IMR-90 (cell line): ENCODE results near the gene MYBPH. TPM values are rescaled to one million over a fixed set of nuclear protein-coding genes. Genes with fewer than 3 reads are reported as not detected.

Experiments
- ATAC-seq: fragments of 200-7000 bp; cut with Tn5 transposase; 2 replicates; pipeline ENCODE4 v1.9.1; 2020; ENCODE audit warnings: low read depth, mild to moderate bottlenecking, moderate library complexity
- BruUV-seq: library from RNA; stranded (reverse); fragments of 400-500 nt; replicated peaks from 2 replicates; lab custom pipeline; 2021; lab: Mats Ljungman, UMichigan
- CTCF ChIA-PET: fragments of 300-600 bp; formaldehyde crosslinking; extraction: SDS; loops from one replicate; lab custom pipeline; 2021; ENCODE audit warnings: antibody characterized with exemption; lab: Yijun Ruan, JAX
- POLR2A ChIA-PET: fragments of 300-600 bp; sonication (Branson Sonifier 250); formaldehyde crosslinking; loops from one replicate; lab custom pipeline; 2022; ENCODE audit warnings: antibody characterized with exemption; ENCODE audit not compliant: unreplicated experiment; lab: Charles Lee
- DNase-seq: peaks from one replicate; pipeline ENCODE4 v3.0.0; 2013
- H2AFZ ChIP-seq: replicated peaks from 2 replicates; pipeline ENCODE3; 2013; ENCODE audit warnings: low read length, mild to moderate bottlenecking; ENCODE audit not compliant: poor library complexity
- H2AK5ac ChIP-seq: 2 replicates; pipeline ENCODE4 v1.6.1; 2013; ENCODE audit warnings: low read depth, low read length, inconsistent platforms
- H2AK9ac ChIP-seq: replicated peaks from 2 replicates; pipeline ENCODE3; 2013; ENCODE audit warnings: mild to moderate bottlenecking, low read depth, low read length, moderate library complexity; ENCODE audit not compliant: poor library complexity
- H2BK120ac ChIP-seq: 2 replicates; pipeline ENCODE4 v1.6.1; 2013; ENCODE audit warnings: low read depth, low read length, inconsistent platforms
- H2BK15ac ChIP-seq: 3 replicates; pipeline ENCODE4 v1.6.1; 2013; ENCODE audit warnings: low read depth, low read length, inconsistent platforms
- H2BK20ac ChIP-seq: 2 replicates; pipeline ENCODE4 v1.6.1; 2013; ENCODE audit warnings: low read depth, mild to moderate bottlenecking, inconsistent platforms, low read length, moderate library complexity
- H2BK5ac ChIP-seq: 2 replicates; pipeline ENCODE4 v1.6.1; 2013; ENCODE audit warnings: mild to moderate bottlenecking, low read depth, low read length, inconsistent platforms; ENCODE audit not compliant: poor library complexity, severe bottlenecking
- H3K14ac ChIP-seq: replicated peaks from 2 replicates; pipeline ENCODE4 v1.6.1; 2013; ENCODE audit warnings: low read depth, low read length, inconsistent platforms
- H3K18ac ChIP-seq: 2 replicates; pipeline ENCODE4 v1.6.1; 2013; ENCODE audit warnings: low read depth, low read length, control low read depth
- H3K23ac ChIP-seq: 2 replicates; pipeline ENCODE4 v1.6.1; 2013; ENCODE audit warnings: low read depth, low read length, inconsistent platforms
- H3K27ac ChIP-seq: 2 replicates; pipeline ENCODE4 v1.5.1; 2013; ENCODE audit warnings: mild to moderate bottlenecking, control low read depth, low read length; ENCODE audit not compliant: insufficient read depth
- H3K27me3 ChIP-seq: 2 replicates; pipeline ENCODE4 v1.6.1; 2013; ENCODE audit warnings: low read length; ENCODE audit not compliant: control insufficient read depth, insufficient read depth
- H3K36me3 ChIP-seq: 2 replicates; pipeline ENCODE4 v1.6.1; 2013; ENCODE audit warnings: low read length, mixed read lengths; ENCODE audit not compliant: control insufficient read depth, insufficient read depth
- H3K4ac ChIP-seq: 2 replicates; pipeline ENCODE4 v1.6.1; 2013; ENCODE audit warnings: low read depth, low read length, inconsistent platforms
- H3K4me1 ChIP-seq: 2 replicates; pipeline ENCODE4 v1.6.1; 2013; ENCODE audit warnings: low read length, mixed read lengths; ENCODE audit not compliant: control insufficient read depth, insufficient read depth
- H3K4me2 ChIP-seq: 2 replicates; pipeline ENCODE4 v1.6.1; 2013; ENCODE audit warnings: low read depth, mild to moderate bottlenecking, control low read depth, low read length, moderate library complexity
- H3K4me3 ChIP-seq: 2 replicates; pipeline ENCODE4 v1.5.1; 2013; ENCODE audit warnings: low read depth, mild to moderate bottlenecking, control low read depth, low read length, moderate library complexity; ENCODE audit not compliant: insufficient read depth
- H3K56ac ChIP-seq: 2 replicates; pipeline ENCODE4 v1.6.1; 2013; ENCODE audit warnings: low read length, inconsistent platforms; ENCODE audit not compliant: insufficient read depth; ENCODE audit errors: extremely low read depth
- H3K79me1 ChIP-seq, 2 experiments: 2 replicates each; pipeline ENCODE4 v1.6.1; 2013; ENCODE audit warnings: low read length in 2 of 2, inconsistent platforms in 1 of 2, low read depth in 1 of 2
- H3K9ac ChIP-seq: 2 replicates; pipeline ENCODE4 v1.6.1; 2013; ENCODE audit warnings: low read depth, low read length, control low read depth
- H3K9me1 ChIP-seq: 2 replicates; pipeline ENCODE4 v1.6.1; 2013; ENCODE audit warnings: low read length, inconsistent platforms; ENCODE audit not compliant: insufficient read depth
- H3K9me3 ChIP-seq: 2 replicates; pipeline ENCODE4 v1.6.1; 2013; ENCODE audit warnings: low read length; ENCODE audit not compliant: control insufficient read depth, insufficient read depth
- H4K20me1 ChIP-seq: 2 replicates; pipeline ENCODE4 v1.6.1; 2013; ENCODE audit warnings: low read length, inconsistent platforms; ENCODE audit not compliant: insufficient read depth
- H4K5ac ChIP-seq: 2 replicates; pipeline ENCODE4 v1.6.1; 2013; ENCODE audit warnings: mild to moderate bottlenecking, low read depth, low read length, control low read depth
- H4K8ac ChIP-seq, 2 experiments: 2 replicates each; pipeline ENCODE4 v1.6.1; 2013; ENCODE audit warnings: low read depth in 2 of 2, low read length in 2 of 2, control low read depth in 1 of 2, inconsistent platforms in 1 of 2
- H4K91ac ChIP-seq: 2 replicates; pipeline ENCODE4 v1.6.1; 2013; ENCODE audit warnings: low read depth, low read length, inconsistent platforms; ENCODE audit not compliant: insufficient read depth
- CEBPB ChIP-seq: IDR thresholded peaks from 2 replicates; pipeline ENCODE4 v1.6.1; 2012; ENCODE audit warnings: low read depth, low read length, improper control_type of control experiment
- CHD1 ChIP-seq: IDR thresholded peaks from 2 replicates; pipeline ENCODE4 v1.6.1; 2012; ENCODE audit warnings: low read depth, low read length, improper control_type of control experiment
- CTCF ChIP-seq: conservative IDR thresholded peaks from 2 replicates; pipeline ENCODE4 v1.5.1; 2012; ENCODE audit warnings: mild to moderate bottlenecking, low read depth, low read length, improper control_type of control experiment
- ELK1 ChIP-seq: fragments of 150-350 bp; IDR thresholded peaks from 2 replicates; pipeline ENCODE4 v1.6.1; 2016; ENCODE audit warnings: low read depth, mild to moderate bottlenecking, low read length, moderate library complexity, borderline replicate concordance
- FOS ChIP-seq: fragments of 150-350 bp; IDR thresholded peaks from 2 replicates; pipeline ENCODE4 v1.6.1; 2016; ENCODE audit warnings: low read depth, low read length
- MAZ ChIP-seq: IDR thresholded peaks from 2 replicates; pipeline ENCODE4 v1.6.1; 2012; ENCODE audit warnings: low read depth, mild to moderate bottlenecking, low read length, improper control_type of control experiment, moderate library complexity, borderline replicate concordance
- MXI1 ChIP-seq: IDR thresholded peaks from 2 replicates; pipeline ENCODE4 v1.6.1; 2012; ENCODE audit warnings: low read depth, mild to moderate bottlenecking, low read length, moderate library complexity, borderline replicate concordance
- NFE2L2 ChIP-seq: fragments of 150-350 bp; IDR thresholded peaks from 2 replicates; pipeline ENCODE4 v1.6.1; 2016; ENCODE audit warnings: low read depth, mild to moderate bottlenecking, low read length
- POLR2A ChIP-seq: IDR thresholded peaks from 2 replicates; pipeline ENCODE4 v1.6.1; 2012; ENCODE audit warnings: mild to moderate bottlenecking, low read depth, low read length
- RCOR1 ChIP-seq: IDR thresholded peaks from 2 replicates; pipeline ENCODE4 v1.6.1; 2012; ENCODE audit warnings: mild to moderate bottlenecking, low read length, improper control_type of control experiment; ENCODE audit not compliant: insufficient replicate concordance
- SMC3 ChIP-seq: fragments of 150-350 bp; IDR thresholded peaks from 2 replicates; pipeline ENCODE4 v1.6.1; 2016; ENCODE audit warnings: low read depth, mild to moderate bottlenecking, antibody characterized with exemption, low read length, moderate library complexity
- WGBS, 2 experiments: methylation state at CpG; one replicate each; pipeline versions ENCODE4 v1.1.5 to v1.1.7; 2013; ENCODE audit warnings: missing lambda C conversion rate in 2 of 2; ENCODE audit not compliant: insufficient read length in 1 of 2; ENCODE audit errors: extremely low coverage in 2 of 2; 5-methylcytosine and 5-hydroxymethylcytosine counted together
- dilution Hi-C: fragments of 300-500 bp; cut with HindIII; formaldehyde crosslinking; loops from one replicate; pipeline ENCODE4 v1.14.3; 2018; ENCODE audit warnings: low sequenced_read_pairs; ENCODE audit not compliant: unreplicated experiment
- in situ Hi-C: fragments of 300-500 bp; cut with MboI; formaldehyde crosslinking; loops from 3 replicates; pipeline ENCODE4 v1.14.3; 2019; ENCODE audit warnings: low sequenced_read_pairs, inconsistent platforms, mixed read lengths
- intact Hi-C: fragments of 100-400 bp; cut with micrococcal nuclease; formaldehyde crosslinking; loops from 2 replicates; pipeline ENCODE4 v1.10.0; 2022
- polyA plus RNA-seq, 3 experiments: library from polyadenylated mRNA; depleted of rRNA; stranded (reverse); fragments of >200 nt; gene quantifications; 2 replicates each; pipeline ENCODE4 v1.2.3, GENCODE V29; 2012; ENCODE audit warnings: low replicate concordance in 1 of 3
- total RNA-seq: library from RNA; depleted of rRNA; stranded (reverse); fragments of >200 nt; gene quantifications from 2 replicates; pipeline ENCODE4 v1.2.3, GENCODE V29; 2012

Gene MYBPH
- total and polyA plus RNA-seq, 2 of the 4 experiments (the other 2 are of a cell fraction) = not detected

DNA sequence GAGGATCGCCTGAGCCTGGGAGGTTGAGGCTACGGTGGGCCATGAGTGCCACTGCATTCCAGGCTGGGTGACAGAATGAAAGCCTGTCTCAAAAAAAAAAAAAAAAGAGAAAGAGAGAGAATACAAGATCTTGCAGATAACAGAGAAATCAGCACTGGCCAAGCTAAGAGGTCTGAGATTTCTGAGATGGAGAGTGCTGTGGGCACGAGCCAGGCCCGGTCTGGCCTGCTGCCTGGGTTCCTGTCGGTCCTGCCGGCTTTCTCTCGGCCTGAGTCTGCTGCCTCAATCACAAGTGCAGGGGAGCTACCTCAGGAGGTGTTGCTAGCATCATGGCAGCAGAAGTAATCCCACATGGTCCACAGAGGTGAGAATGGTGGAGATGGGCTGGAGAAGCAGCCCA lies 29.1 kb downstream of the MYBPH start:
- H4K5ac ChIP-seq = no peak overlapping the region
- no peak overlapping the region for H2BK15ac ChIP-seq
- H3K27me3 ChIP-seq = peaks cover 2% of the 10 kb centered on the region; the same call in 1 of the 2 replicates
- no peak overlapping the region for H3K56ac ChIP-seq
- dilution Hi-C loops (no loop called here), intact Hi-C loops (no loop called here), in situ Hi-C loops (no loop called here)
- no peak overlapping the region for H4K8ac ChIP-seq
- no peak overlapping the region for H3K18ac ChIP-seq
- peaks cover 2% of the 10 kb centered on the region; the same call in 1 of the 2 replicates for H3K9me3 ChIP-seq
- no TSS peak for BruUV-seq
- H2AFZ ChIP-seq = no peak overlapping the region
- no peaks in the 10 kb centered on the region for H3K9me1 ChIP-seq
- no peak for ATAC-seq
- H2AK9ac ChIP-seq = peak overlapping the region; percentile 30
- no peak overlapping the region for H3K27ac ChIP-seq
- DNase-seq = no peak
- no peaks in the 10 kb centered on the region for H3K79me1 ChIP-seq
- H3K14ac ChIP-seq = no peak overlapping the region
- H3K4me2 ChIP-seq = no peak overlapping the region
- H3K23ac ChIP-seq = no peak overlapping the region
- no peak overlapping the region for H2BK5ac ChIP-seq
- no peak overlapping the region for H2BK120ac ChIP-seq
- CTCF ChIA-PET = no interaction called here
- POLR2A ChIA-PET = no interaction called here
- no peaks in the 10 kb centered on the region for H4K20me1 ChIP-seq
- no peaks in the 10 kb centered on the region for H3K36me3 ChIP-seq
- no peak overlapping the region for H2BK20ac ChIP-seq
- TF ChIP-seq MXI1 (no peak), CHD1 (no peak), CEBPB (no peak), POLR2A (no peak), ELK1 (no peak), MAZ (no peak), NFE2L2 (no peak), FOS (no peak), CTCF (no peak), SMC3 (no peak), RCOR1 (no peak)
- H3K4me3 ChIP-seq = no peak overlapping the region
- no peak overlapping the region for H4K91ac ChIP-seq
- H3K4me1 ChIP-seq = no peaks in the 10 kb centered on the region; the same call in 1 of the 2 replicates
- no peak overlapping the region for H2AK5ac ChIP-seq
- no peak overlapping the region for H3K4ac ChIP-seq
- WGBS, 2 experiments = 54% methylated on average over 2 of the region's 7 CpGs; no CpG with 5 or more reads in 1 of the 2 experiments
- H3K9ac ChIP-seq = no peak overlapping the region
